ENCODE measurements around the gene OPCML. TPM values are rescaled to one million over a fixed set of nuclear protein-coding genes. Genes with fewer than 3 reads are reported as not detected.

OPCML gene
- total RNA-seq, 1 donor from 2014 or later, result not detected

DNA sequence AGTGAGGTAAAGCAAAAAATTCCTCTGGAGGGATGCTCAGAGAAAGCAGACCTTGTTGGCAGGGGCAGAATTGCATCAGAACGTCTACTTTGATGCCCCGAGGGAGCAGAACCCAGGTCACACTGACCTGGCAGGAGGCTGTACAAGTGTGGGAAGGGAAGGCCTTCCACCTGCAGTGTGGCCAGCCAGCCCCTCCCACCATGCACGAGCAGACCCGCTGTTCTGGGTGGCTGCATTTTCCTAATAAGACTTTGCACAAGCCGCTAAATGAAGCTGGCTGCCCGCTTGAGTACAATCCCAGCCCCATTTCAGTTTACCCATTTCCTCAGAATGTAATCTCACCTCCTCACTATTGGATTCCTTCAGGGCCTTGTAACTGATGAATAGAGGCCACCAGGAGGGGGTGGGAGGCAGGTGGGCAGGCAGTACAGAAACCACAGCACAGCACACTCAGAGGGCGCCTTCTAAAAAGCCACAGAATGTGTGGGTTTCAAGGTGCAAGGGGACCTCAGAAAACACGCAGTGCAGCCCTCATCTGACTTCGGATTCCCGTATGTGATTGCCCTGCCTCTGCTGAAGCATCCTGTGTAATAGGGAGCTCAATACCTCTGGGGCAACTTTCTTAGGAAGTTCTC lies 316.6 kb downstream of the OPCML start:
- intact Hi-C loops (cut with DNase I), result no loop called here
- DNase-seq (ENCODE audit: extremely low spot score in 2 of 2), result peak in 1 of 2 donors; percentile 34
- no peak overlapping the region for H3K27ac ChIP-seq
- no peaks in the 10 kb centered on the region for H3K9me3 ChIP-seq
- no peak for TF ChIP-seq POLR2A (IDR thresholded peaks at IDR 0.05)
- TF ChIP-seq, protein P1, sequence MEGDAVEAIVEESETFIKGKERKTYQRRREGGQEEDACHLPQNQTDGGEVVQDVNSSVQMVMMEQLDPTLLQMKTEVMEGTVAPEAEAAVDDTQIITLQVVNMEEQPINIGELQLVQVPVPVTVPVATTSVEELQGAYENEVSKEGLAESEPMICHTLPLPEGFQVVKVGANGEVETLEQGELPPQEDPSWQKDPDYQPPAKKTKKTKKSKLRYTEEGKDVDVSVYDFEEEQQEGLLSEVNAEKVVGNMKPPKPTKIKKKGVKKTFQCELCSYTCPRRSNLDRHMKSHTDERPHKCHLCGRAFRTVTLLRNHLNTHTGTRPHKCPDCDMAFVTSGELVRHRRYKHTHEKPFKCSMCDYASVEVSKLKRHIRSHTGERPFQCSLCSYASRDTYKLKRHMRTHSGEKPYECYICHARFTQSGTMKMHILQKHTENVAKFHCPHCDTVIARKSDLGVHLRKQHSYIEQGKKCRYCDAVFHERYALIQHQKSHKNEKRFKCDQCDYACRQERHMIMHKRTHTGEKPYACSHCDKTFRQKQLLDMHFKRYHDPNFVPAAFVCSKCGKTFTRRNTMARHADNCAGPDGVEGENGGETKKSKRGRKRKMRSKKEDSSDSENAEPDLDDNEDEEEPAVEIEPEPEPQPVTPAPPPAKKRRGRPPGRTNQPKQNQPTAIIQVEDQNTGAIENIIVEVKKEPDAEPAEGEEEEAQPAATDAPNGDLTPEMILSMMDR (IDR thresholded peaks at IDR 0.05), result no peak
- H3K36me3 ChIP-seq, result no peaks in the 10 kb centered on the region
- no peaks in the 10 kb centered on the region for H3K4me1 ChIP-seq
- no peaks in the 10 kb centered on the region for H3K27me3 ChIP-seq
- no peak overlapping the region for H3K4me3 ChIP-seq

DNA sequence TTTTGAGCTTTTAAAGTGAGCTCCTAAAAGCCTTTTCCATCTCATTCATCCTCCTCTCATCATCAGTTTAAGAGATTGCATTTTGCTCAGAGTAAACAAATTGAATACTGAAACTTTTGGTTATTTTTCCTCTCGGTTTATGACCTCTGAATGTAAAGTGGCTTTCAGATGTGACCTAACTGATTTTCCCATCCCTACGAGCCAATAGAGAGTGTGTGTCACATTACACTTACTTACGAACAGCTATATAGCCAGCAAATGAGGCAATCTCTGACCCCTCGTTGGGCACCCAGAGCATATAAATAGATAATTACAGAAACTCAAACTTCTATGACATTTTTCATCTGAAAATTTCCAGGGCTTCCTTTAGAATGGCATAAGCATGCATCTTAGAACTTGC lies 317.7 kb downstream of the OPCML start:
- intact Hi-C loops (cut with DNase I), result no loop called here
- no peaks in the 10 kb centered on the region for H3K27me3 ChIP-seq
- no peak for DNase-seq (ENCODE audit: extremely low spot score in 2 of 2)
- no peaks in the 10 kb centered on the region for H3K36me3 ChIP-seq
- no peak overlapping the region for H3K27ac ChIP-seq
- H3K4me1 ChIP-seq, result no peaks in the 10 kb centered on the region
- H3K4me3 ChIP-seq, result no peak overlapping the region
- H3K9me3 ChIP-seq, result no peaks in the 10 kb centered on the region
- TF ChIP-seq, protein P1 (IDR thresholded peaks at IDR 0.05), result no peak
- no peak for TF ChIP-seq POLR2A (IDR thresholded peaks at IDR 0.05)
- no peak for TF ChIP-seq POLR2AphosphoS5 (IDR thresholded peaks at IDR 0.05; ENCODE audit: insufficient read depth in 1 of 2, low read depth in 1 of 2)

DNA sequence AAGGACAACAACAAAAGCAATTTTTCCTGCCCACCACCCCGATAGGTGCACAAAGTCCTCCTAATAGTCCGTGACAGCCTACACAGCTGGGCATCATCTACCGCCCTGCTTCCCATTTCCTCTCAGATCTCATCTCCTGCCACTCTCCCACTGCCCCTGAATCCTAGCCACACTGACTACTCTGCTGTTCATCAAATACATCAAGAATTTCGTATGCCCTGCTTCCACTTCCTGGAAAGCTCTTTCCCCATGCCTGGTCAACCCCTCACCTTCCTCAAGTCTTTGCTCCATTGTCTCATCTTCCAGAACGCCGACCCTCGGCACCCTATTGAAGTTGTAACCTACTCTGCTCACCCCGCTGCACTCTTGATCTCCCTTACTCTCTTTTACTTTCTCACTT lies 320.1 kb downstream of the OPCML start:
- peak in 1 of 2 donors; percentile 58 for DNase-seq (ENCODE audit: extremely low spot score in 2 of 2)
- H3K36me3 ChIP-seq, result no peaks in the 10 kb centered on the region
- no peak for TF ChIP-seq POLR2AphosphoS5 (IDR thresholded peaks at IDR 0.05; ENCODE audit: insufficient read depth in 1 of 2, low read depth in 1 of 2)
- TF ChIP-seq POLR2A (IDR thresholded peaks at IDR 0.05), result no peak
- TF ChIP-seq, protein P1 (IDR thresholded peaks at IDR 0.05), result no peak
- no peak overlapping the region for H3K4me3 ChIP-seq
- H3K27me3 ChIP-seq, result no peaks in the 10 kb centered on the region
- H3K27ac ChIP-seq, result no peak overlapping the region
- no peaks in the 10 kb centered on the region for H3K4me1 ChIP-seq
- no peaks in the 10 kb centered on the region for H3K9me3 ChIP-seq
- intact Hi-C loops (cut with DNase I), result no loop called here

DNA sequence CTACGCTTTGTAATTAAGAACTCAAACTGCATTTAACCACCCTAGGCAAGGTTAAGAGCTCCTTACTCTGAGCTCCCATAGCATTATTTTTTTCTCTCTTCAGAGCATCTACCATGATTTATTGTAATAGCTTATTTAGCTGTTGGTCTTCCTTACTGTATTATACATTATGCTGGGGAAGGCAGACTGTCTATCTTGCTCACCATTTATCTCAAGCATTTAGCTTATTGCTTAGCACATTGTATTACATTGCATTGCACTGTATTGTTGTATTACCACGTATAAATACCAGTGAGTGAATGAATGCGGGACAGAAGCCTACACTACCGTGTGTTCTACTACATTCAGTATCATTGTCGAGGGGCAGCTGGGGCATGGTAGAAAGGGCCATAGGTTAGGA lies 324.3 kb downstream of the OPCML start:
- intact Hi-C loops (cut with DNase I), result no loop called here
- Histone ChIP-seq H3K27ac (no peak overlapping the region), H3K4me3 (no peak overlapping the region), H3K9me3 (no peaks in the 10 kb centered on the region), H3K36me3 (no peaks in the 10 kb centered on the region), H3K4me1 (no peaks in the 10 kb centered on the region), H3K27me3 (no peaks in the 10 kb centered on the region)
- DNase-seq (ENCODE audit: extremely low spot score in 2 of 2), result no peak
- TF ChIP-seq, protein P1 (IDR thresholded peaks at IDR 0.05), result no peak
- TF ChIP-seq POLR2AphosphoS5 (IDR thresholded peaks at IDR 0.05; ENCODE audit: insufficient read depth in 1 of 2, low read depth in 1 of 2) (no peak), POLR2A (IDR thresholded peaks at IDR 0.05) (no peak)

DNA sequence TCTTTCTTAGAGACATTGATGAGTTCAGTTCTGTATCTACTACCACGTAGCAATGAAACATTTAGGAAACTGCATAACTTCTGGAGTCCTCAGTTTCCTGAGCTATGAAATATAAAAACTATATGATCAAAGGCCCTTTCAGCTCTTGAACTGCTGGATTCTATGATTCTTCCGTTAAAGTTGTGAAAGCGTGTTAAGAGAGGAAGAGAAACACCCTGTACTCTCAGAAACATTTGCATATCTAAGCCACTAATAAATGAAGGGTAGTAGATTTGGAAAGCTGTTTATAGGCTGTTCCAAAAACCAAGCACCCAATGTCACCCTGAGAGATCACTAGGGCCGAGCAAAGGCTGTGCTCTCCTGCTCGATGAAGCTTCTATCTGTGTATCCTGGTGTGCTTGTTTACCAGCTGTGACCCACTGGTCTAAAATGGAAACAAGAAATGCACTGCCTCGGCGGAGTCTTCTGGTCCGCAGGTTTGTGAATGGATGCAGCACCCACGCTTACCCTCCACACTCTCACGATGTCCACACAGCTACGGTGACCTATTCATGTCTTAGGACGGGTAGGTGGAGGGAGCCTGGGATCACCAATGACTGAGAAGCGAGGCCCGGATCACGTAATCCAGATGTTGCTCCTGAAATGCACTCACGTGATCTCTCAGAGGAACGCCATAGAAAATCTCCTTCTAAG lies 325.8 kb downstream of the OPCML start:
- no peaks in the 10 kb centered on the region for H3K9me3 ChIP-seq
- intact Hi-C loops (cut with DNase I), result no loop called here
- H3K4me3 ChIP-seq, result no peak overlapping the region
- no peaks in the 10 kb centered on the region for H3K36me3 ChIP-seq
- no peak for TF ChIP-seq POLR2A (IDR thresholded peaks at IDR 0.05)
- no peak for TF ChIP-seq POLR2AphosphoS5 (IDR thresholded peaks at IDR 0.05; ENCODE audit: insufficient read depth in 1 of 2, low read depth in 1 of 2)
- no peak overlapping the region for H3K27ac ChIP-seq
- H3K4me1 ChIP-seq, result no peaks in the 10 kb centered on the region
- DNase-seq (ENCODE audit: extremely low spot score in 2 of 2), result peak in 1 of 2 donors; percentile 75
- no peaks in the 10 kb centered on the region for H3K27me3 ChIP-seq

Data from vagina (tissue), 2 donors.